Panc1 (cell line): ENCODE results near the gene TLE3.

Experiments
- POLR2AphosphoS5 ChIP-seq: IDR thresholded peaks from 2 replicates; pipeline ENCODE4 v1.6.1; 2012; ENCODE audit warnings: mild to moderate bottlenecking, low read depth, low read length, moderate library complexity
- REST ChIP-seq, 2 experiments: IDR thresholded peaks; 2 replicates each; pipeline ENCODE4 v1.6.1; 2011 to 2012; ENCODE audit warnings: low read depth in 2 of 2, control low read depth in 1 of 2, low read length in 1 of 2, mild to moderate bottlenecking in 1 of 2, moderate library complexity in 1 of 2; ENCODE audit not compliant: insufficient read depth in 1 of 2
- SIN3A ChIP-seq: IDR thresholded peaks from 2 replicates; pipeline ENCODE4 v1.6.1; 2012; ENCODE audit warnings: low read depth, mild to moderate bottlenecking, low read length, moderate library complexity, borderline replicate concordance; ENCODE audit not compliant: insufficient read depth
- TCF7L2 ChIP-seq: IDR thresholded peaks from 2 replicates; pipeline ENCODE4 v1.6.1; 2011; ENCODE audit warnings: mild to moderate bottlenecking, low read depth, low read length, inconsistent platforms
- TF ChIP-seq, protein P1 (sequence below): fragments of 450-650 bp; IDR thresholded peaks from 2 replicates; pipeline ENCODE4 v1.5.1; 2017; ENCODE audit warnings: mild to moderate bottlenecking

DNA sequence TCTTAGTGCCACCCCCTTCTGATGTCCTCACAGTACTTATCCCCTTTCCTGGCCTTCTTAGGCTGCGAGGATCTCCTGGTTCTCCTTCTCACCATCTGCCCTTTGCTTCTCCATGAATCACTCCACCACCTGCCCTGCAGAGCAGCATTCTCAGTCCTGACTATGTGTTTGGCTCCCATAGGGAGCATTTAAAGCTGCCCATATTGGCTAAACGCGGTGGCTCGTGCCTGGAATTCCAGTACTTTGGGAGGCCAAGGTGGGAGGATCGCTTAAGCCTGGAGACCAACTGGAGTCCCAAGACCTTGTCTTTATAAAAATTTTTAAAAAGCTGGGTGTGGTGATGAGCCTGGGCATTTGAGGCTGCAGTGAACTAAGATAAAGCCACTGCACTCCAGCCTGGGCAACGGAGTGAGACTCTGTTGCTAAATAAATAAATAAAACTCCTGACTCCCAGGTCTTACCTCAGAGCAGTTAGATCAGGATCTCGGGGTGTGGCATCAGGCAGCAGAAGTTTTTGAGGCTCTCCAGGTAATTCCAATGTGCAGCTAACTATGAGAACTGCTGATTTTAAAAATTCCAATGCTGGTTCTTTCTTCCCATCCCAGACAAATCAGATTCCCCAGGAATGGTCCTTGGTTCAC, 36.2 kb upstream of the TLE3 start:
- TF ChIP-seq SIN3A (no peak), POLR2AphosphoS5 (no peak), REST (IDR thresholded peaks at IDR 0.05; ENCODE audit: insufficient read depth in 1 of 2, low read depth in 2 of 2, low read length in 1 of 2) (no peak), TCF7L2 (no peak)
- TF ChIP-seq, protein P1, sequence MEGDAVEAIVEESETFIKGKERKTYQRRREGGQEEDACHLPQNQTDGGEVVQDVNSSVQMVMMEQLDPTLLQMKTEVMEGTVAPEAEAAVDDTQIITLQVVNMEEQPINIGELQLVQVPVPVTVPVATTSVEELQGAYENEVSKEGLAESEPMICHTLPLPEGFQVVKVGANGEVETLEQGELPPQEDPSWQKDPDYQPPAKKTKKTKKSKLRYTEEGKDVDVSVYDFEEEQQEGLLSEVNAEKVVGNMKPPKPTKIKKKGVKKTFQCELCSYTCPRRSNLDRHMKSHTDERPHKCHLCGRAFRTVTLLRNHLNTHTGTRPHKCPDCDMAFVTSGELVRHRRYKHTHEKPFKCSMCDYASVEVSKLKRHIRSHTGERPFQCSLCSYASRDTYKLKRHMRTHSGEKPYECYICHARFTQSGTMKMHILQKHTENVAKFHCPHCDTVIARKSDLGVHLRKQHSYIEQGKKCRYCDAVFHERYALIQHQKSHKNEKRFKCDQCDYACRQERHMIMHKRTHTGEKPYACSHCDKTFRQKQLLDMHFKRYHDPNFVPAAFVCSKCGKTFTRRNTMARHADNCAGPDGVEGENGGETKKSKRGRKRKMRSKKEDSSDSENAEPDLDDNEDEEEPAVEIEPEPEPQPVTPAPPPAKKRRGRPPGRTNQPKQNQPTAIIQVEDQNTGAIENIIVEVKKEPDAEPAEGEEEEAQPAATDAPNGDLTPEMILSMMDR: no peak
